HAP-1 (cell line): ENCODE results near the gene TNK2.

Experiments
- DNase-seq, 2 experiments: peaks; one replicate each; pipeline ENCODE4 v3.0.0-alpha.2; 2016 to 2020; ENCODE audit warnings: low spot score in 2 of 2
- H3K27me3 ChIP-seq: fragments of 250-450 bp; sonication (Bioruptor Pico); 2 replicates; pipeline ENCODE4 v1.5.1; 2020; ENCODE audit warnings: low read depth, mild to moderate bottlenecking, moderate library complexity
- H3K36me3 ChIP-seq: fragments of 250-450 bp; sonication (Bioruptor Pico); replicated peaks from 2 replicates; pipeline ENCODE4 v1.5.1; 2020; ENCODE audit warnings: mild to moderate bottlenecking
- H3K4me1 ChIP-seq: fragments of 250-450 bp; sonication (Bioruptor Pico); 2 replicates; pipeline ENCODE4 v1.5.1; 2020; ENCODE audit warnings: mild to moderate bottlenecking
- H3K4me3 ChIP-seq: fragments of 250-450 bp; sonication (Bioruptor Pico); 2 replicates; pipeline ENCODE4 v1.5.1; 2020; ENCODE audit warnings: mild to moderate bottlenecking, moderate library complexity
- H3K9me3 ChIP-seq: fragments of 250-450 bp; sonication (Bioruptor Pico); 2 replicates; pipeline ENCODE4 v1.5.1; 2020; ENCODE audit warnings: mild to moderate bottlenecking, moderate library complexity
- in situ Hi-C: fragments of 300-500 bp; cut with MboI; formaldehyde crosslinking; loops from 3 replicates; pipeline ENCODE4 v1.14.3; 2020; ENCODE audit warnings: low sequenced_read_pairs, inconsistent platforms, mixed read lengths

The TNK2 gene

DNA sequence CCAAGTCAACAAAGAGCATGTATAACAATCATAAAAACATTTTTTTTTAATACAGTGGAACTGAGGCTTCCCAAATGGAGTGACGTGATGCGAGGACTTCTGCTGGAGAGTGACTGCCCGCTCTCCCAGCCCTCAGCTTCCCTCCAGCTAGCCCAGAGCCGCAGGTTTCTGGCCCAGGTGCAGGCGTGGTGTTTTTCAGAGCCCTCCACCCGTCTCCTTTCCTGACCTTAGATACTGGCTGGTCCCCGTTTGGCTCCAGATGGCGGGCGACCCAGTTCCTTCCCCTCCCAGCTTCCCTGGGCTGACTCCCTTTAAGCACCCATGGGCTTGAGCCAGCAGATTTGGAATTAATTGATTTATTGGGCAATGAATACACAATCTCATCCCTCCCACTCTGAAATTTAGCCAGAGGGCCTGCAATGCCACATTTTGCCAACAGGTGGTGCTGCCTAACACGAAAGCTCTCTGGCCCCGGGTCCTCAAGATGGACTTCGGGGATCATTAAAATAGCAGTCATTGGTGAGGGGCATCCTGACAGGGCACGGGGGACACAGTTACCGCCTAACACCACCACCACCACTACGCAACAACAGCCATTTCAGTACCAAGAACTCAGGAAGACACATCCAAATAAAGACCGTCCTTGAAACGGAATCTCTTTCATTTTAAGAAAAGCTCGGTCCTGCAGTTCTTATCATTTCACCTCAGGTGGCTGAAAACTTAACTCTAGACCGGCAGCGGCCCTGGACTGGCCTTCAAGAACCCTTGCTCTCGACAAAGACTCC is 49.1 kb downstream of the TNK2 start:
- peak; percentile 49 to 85 for DNase-seq
- Histone ChIP-seq H3K9me3 (no peaks in the 10 kb centered on the region), H3K4me1 (no peaks in the 10 kb centered on the region), H3K36me3 (peaks cover 3% of the 10 kb centered on the region; the same call in 1 of the 2 replicates), H3K27me3 (no peaks in the 10 kb centered on the region), H3K4me3 (no peak overlapping the region)
- in situ Hi-C loops: no loop called here

- Histone ChIP-seq H3K36me3 (no peaks in the 10 kb centered on the region), H3K9me3 (no peaks in the 10 kb centered on the region), H3K4me1 (no peaks in the 10 kb centered on the region), H3K4me3 (no peak overlapping the region), H3K27me3 (no peaks in the 10 kb centered on the region)
- in situ Hi-C loops: no loop called here
- DNase-seq: no peak
Observed at GRCh38 chr3:195856410-195857084, 51.8 kb downstream of the TNK2 start.

DNA sequence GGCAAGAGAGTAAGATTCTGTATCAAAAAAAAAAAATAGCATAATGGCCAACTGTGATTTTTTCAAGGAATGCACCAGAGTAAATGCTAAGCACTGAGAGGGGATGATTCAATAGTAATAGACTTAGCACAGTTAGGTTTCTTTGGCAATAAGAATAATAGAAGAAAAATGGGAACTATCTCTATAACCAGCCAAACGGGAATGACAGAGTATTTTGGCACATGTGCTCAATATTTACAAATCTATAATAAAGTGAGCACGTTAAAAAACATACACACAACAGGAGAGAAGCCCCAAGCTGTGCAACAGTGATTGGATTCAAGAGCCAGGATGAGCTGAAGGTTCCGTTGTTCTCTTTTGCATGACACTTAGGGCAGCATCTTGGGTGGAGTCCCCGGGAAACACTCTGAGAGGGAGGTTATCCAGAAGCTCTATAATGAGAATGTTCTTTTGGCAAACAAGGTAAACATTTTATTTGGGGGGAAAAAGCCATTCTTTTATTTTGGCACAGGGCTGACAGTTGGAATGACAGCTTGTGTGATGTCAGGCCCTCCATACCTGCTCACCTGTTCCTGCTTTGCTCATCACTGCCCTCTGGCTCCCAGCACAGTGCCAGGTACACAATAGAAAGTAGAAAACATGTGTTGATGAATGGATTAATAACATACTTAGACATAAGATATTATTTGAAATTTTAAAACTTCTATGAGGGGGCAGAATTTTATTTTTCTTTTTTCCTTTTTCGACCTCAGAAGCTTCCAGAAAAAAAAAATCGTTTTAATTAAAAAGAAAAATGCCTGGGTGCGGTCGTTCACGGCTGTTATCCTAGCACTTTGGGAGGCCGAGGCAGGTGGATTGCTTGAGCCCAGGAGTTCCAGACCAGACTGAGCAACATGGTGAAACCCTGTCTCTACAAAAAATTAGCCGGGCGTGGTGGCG is 52.6 kb downstream of the TNK2 start:
- in situ Hi-C loops: no loop called here
- no peak overlapping the region for H3K4me3 ChIP-seq

GRCh38 chr3:195854628-195855294 is 53.6 kb downstream of the TNK2 start:
- Histone ChIP-seq H3K27me3 (no peaks in the 10 kb centered on the region), H3K36me3 (no peaks in the 10 kb centered on the region), H3K4me1 (no peaks in the 10 kb centered on the region), H3K9me3 (no peaks in the 10 kb centered on the region), H3K4me3 (no peak overlapping the region)
- in situ Hi-C loops: no loop called here
- DNase-seq: no peak

More for the DNA sequence above, 52.6 kb downstream of the TNK2 start:
- H3K36me3 ChIP-seq: no peaks in the 10 kb centered on the region
- H3K27me3 ChIP-seq: no peaks in the 10 kb centered on the region
- no peak for DNase-seq
- H3K4me1 ChIP-seq: no peaks in the 10 kb centered on the region
- H3K9me3 ChIP-seq: no peaks in the 10 kb centered on the region

GRCh38 chr3:195853996-195854395 is 54.4 kb downstream of the TNK2 start:
- no peak overlapping the region for H3K4me3 ChIP-seq
- H3K4me1 ChIP-seq: no peaks in the 10 kb centered on the region
- H3K9me3 ChIP-seq: no peaks in the 10 kb centered on the region
- H3K27me3 ChIP-seq: no peaks in the 10 kb centered on the region
- H3K36me3 ChIP-seq: no peaks in the 10 kb centered on the region
- no peak for DNase-seq
- in situ Hi-C loops: no loop called here

GRCh38 chr3:195853036-195853435 is 55.3 kb downstream of the TNK2 start:
- Histone ChIP-seq H3K4me3 (no peak overlapping the region), H3K27me3 (no peaks in the 10 kb centered on the region), H3K4me1 (no peaks in the 10 kb centered on the region), H3K9me3 (no peaks in the 10 kb centered on the region), H3K36me3 (no peaks in the 10 kb centered on the region)
- no peak for DNase-seq
- in situ Hi-C loops: no loop called here

- H3K36me3 ChIP-seq: no peaks in the 10 kb centered on the region
- H3K9me3 ChIP-seq: no peaks in the 10 kb centered on the region
- H3K4me3 ChIP-seq: no peak overlapping the region
- DNase-seq: peak; percentile 84 to 94
- in situ Hi-C loops: no loop called here
- no peaks in the 10 kb centered on the region for H3K4me1 ChIP-seq
- no peaks in the 10 kb centered on the region for H3K27me3 ChIP-seq
Observed at GRCh38 chr3:195850857-195851543, 57.4 kb downstream of the TNK2 start.

GRCh38 chr3:195849322-195850074 is 58.9 kb downstream of the TNK2 start:
- Histone ChIP-seq H3K4me1 (no peaks in the 10 kb centered on the region), H3K36me3 (no peaks in the 10 kb centered on the region), H3K27me3 (no peaks in the 10 kb centered on the region), H3K4me3 (no peak overlapping the region), H3K9me3 (no peaks in the 10 kb centered on the region)
- DNase-seq: no peak
- in situ Hi-C loops: loop anchor here (10.0 kb wide), 1 partner anchor 105 kb away; no protein-coding TSS in a partner anchor

GRCh38 chr3:195847055-195847950 is 61.0 kb downstream of the TNK2 start:
- in situ Hi-C loops: loop anchor here (10.0 kb wide), 1 partner anchor 103 kb away; no protein-coding TSS in a partner anchor
- no peak for DNase-seq
- H3K27me3 ChIP-seq: no peaks in the 10 kb centered on the region
- H3K4me3 ChIP-seq: no peak overlapping the region
- H3K9me3 ChIP-seq: no peaks in the 10 kb centered on the region
- H3K4me1 ChIP-seq: no peaks in the 10 kb centered on the region
- no peaks in the 10 kb centered on the region for H3K36me3 ChIP-seq

DNA sequence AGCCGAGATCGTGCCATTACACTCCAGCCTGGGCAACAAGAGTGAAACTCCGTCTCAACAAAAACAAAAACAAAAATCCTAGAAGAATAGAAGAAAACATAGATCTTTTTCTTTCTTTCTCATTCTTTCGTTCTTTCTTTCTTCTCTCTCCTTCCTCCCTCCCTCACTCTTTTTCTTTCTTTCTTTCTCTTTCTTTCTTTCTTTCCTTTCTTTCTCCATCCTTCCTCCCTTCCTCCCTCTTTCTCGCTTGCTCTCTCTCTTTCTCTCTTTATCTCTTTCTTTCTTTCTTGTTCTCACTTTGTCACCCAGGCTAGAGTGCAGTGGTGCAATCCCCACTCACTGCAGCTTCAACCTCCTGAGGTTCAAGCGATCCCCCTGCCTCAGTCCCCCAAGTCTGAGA is 62.9 kb downstream of the TNK2 start:
- in situ Hi-C loops: loop anchor here (10.0 kb wide), 1 partner anchor 101 kb away; no protein-coding TSS in a partner anchor
- no peak for DNase-seq
- Histone ChIP-seq H3K27me3 (no peaks in the 10 kb centered on the region), H3K9me3 (no peaks in the 10 kb centered on the region), H3K4me1 (no peaks in the 10 kb centered on the region), H3K4me3 (no peak overlapping the region), H3K36me3 (no peaks in the 10 kb centered on the region)

- H3K4me1 ChIP-seq: no peaks in the 10 kb centered on the region
- in situ Hi-C loops: loop anchor here (10.0 kb wide), 1 partner anchor 100 kb away; no protein-coding TSS in a partner anchor
- H3K4me3 ChIP-seq: no peak overlapping the region
- no peak for DNase-seq
- no peaks in the 10 kb centered on the region for H3K36me3 ChIP-seq
- H3K9me3 ChIP-seq: no peaks in the 10 kb centered on the region
- no peaks in the 10 kb centered on the region for H3K27me3 ChIP-seq
Observed at GRCh38 chr3:195844671-195845218, 63.6 kb downstream of the TNK2 start.
